ENCODE measurements around the gene ABHD6. TPM values are rescaled to one million over a fixed set of nuclear protein-coding genes. Genes with fewer than 3 reads are reported as not detected.
A peak's percentile ranks its signal among the peaks of the same experiment; 100 is the strongest.

ABHD6 gene
- total and polyA plus RNA-seq, 7 experiments from 2014 or later, result 2.5 to 7.3 (median 6.4) TPM

- Mint-ChIP-seq H3K27me3 (no peaks in the 10 kb centered on the region), H3K4me3 (no peak overlapping the region), H3K27ac (peak overlapping the region in 2 of 9 donors; percentile 17 to 24), H3K9me3 (no peaks in the 10 kb centered on the region), H3K4me1 (peaks cover 3 to 23% (median 13%) of the 10 kb centered on the region in 7 donors), H3K36me3 (peaks cover 7 to 26% (median 10%) of the 10 kb centered on the region in 5 donors)
- no peak for DNase-seq
- no peak overlapping the region for H3K4me3 ChIP-seq (ENCODE audit: low read length)
- H3K9me3 ChIP-seq (ENCODE audit: control insufficient read depth in 2 of 3, low read length in 3 of 3), result no peaks in the 10 kb centered on the region
- no peak for ATAC-seq
- ChIA-PET POLR2A (interaction anchor here (1.1 kb wide), 1 partner anchor 12 kb away, joined by 3 read pairs; the partner anchor contains the start of genes HTD2 and RPP14), CTCF (interaction anchor here (4.8 kb wide), 1 partner anchor 10 kb away, joined by 42 read pairs; the partner anchor contains the start of genes HTD2 and RPP14)
- no peaks in the 10 kb centered on the region for H3K27me3 ChIP-seq (ENCODE audit: control insufficient read depth in 2 of 2, insufficient read depth in 2 of 2, low read length in 2 of 2)
- intact Hi-C loops (cut with micrococcal nuclease), result no loop called here
- H3K4me1 ChIP-seq (ENCODE audit: control insufficient read depth in 2 of 2, insufficient read depth in 2 of 2, low read length in 2 of 2), result no peaks in the 10 kb centered on the region
- H3K36me3 ChIP-seq (ENCODE audit: control insufficient read depth in 2 of 3, insufficient read depth in 3 of 3, low read length in 3 of 3), result peaks cover 0 to 56% (median 6%) of the 10 kb centered on the region in 3 experiments
- H3K27ac ChIP-seq (ENCODE audit: low read depth, low read length), result no peak overlapping the region
These were observed 80.2 kb downstream of the ABHD6 start for GRCh38 chr3:58317811-58318210.

GRCh38 chr3:58321791-58322190 is 84.2 kb downstream of the ABHD6 start:
- H3K27ac ChIP-seq (ENCODE audit: low read depth, low read length), result no peak overlapping the region
- no peaks in the 10 kb centered on the region for H3K9me3 ChIP-seq (ENCODE audit: control insufficient read depth in 2 of 3, low read length in 3 of 3)
- no peaks in the 10 kb centered on the region for H3K27me3 ChIP-seq (ENCODE audit: control insufficient read depth in 2 of 2, insufficient read depth in 2 of 2, low read length in 2 of 2)
- Mint-ChIP-seq H3K4me3 (no peak overlapping the region), H3K4me1 (peaks cover 0 to 23% (median 18%) of the 10 kb centered on the region in 7 donors), H3K36me3 (peaks cover under 1 to 17% (median 3%) of the 10 kb centered on the region in 5 donors), H3K9me3 (no peaks in the 10 kb centered on the region), H3K27me3 (no peaks in the 10 kb centered on the region), H3K27ac (no peak overlapping the region)
- no peak for ATAC-seq
- H3K4me3 ChIP-seq (ENCODE audit: low read length), result no peak overlapping the region
- ChIA-PET POLR2A (interaction anchor here (1.5 kb wide), 1 partner anchor 14 kb away, joined by 5 read pairs; no protein-coding TSS in a partner anchor), CTCF (interaction anchor here (1.1 to 2.8 kb wide), 5 partner anchors 15 to 247 kb away, joined by 3 to 13 read pairs (median 3); partner anchors contain the start of genes HTD2 and RPP14)
- H3K36me3 ChIP-seq (ENCODE audit: control insufficient read depth in 2 of 3, insufficient read depth in 3 of 3, low read length in 3 of 3), result peaks cover 0 to 30% (median 6%) of the 10 kb centered on the region in 3 experiments
- no peak for DNase-seq
- intact Hi-C loops (cut with micrococcal nuclease), result loop anchor here (1.0 to 5.0 kb wide), 6 partner anchors 11 to 311 kb away; partner anchors contain the start of gene PXK (in 1 of the 2)
- no peaks in the 10 kb centered on the region for H3K4me1 ChIP-seq (ENCODE audit: control insufficient read depth in 2 of 2, insufficient read depth in 2 of 2, low read length in 2 of 2)

GRCh38 chr3:58322793-58323192 is 85.2 kb downstream of the ABHD6 start:
- no peak for DNase-seq
- Histone ChIP-seq H3K4me1 (ENCODE audit: control insufficient read depth in 2 of 2, insufficient read depth in 2 of 2, low read length in 2 of 2) (no peaks in the 10 kb centered on the region), H3K4me3 (ENCODE audit: low read length) (no peak overlapping the region), H3K36me3 (ENCODE audit: control insufficient read depth in 2 of 3, insufficient read depth in 3 of 3, low read length in 3 of 3) (peaks cover 0 to 20% (median 6%) of the 10 kb centered on the region in 3 experiments), H3K27me3 (ENCODE audit: control insufficient read depth in 2 of 2, insufficient read depth in 2 of 2, low read length in 2 of 2) (no peaks in the 10 kb centered on the region), H3K9me3 (ENCODE audit: control insufficient read depth in 2 of 3, low read length in 3 of 3) (no peaks in the 10 kb centered on the region), H3K27ac (ENCODE audit: low read depth, low read length) (no peak overlapping the region)
- Mint-ChIP-seq H3K9me3 (no peaks in the 10 kb centered on the region), H3K4me3 (no peak overlapping the region), H3K36me3 (peaks cover 0 to 11% (median 0%) of the 10 kb centered on the region in 5 donors), H3K27ac (peak overlapping the region in 3 of 9 donors; percentile 15 to 80 (median 56)), H3K27me3 (no peaks in the 10 kb centered on the region), H3K4me1 (peaks cover 0 to 23% (median 18%) of the 10 kb centered on the region in 7 donors)
- ATAC-seq, result no peak
- ChIA-PET CTCF (interaction anchor here (0.5 to 2.8 kb wide), 3 partner anchors 13 to 163 kb away, joined by 3 to 13 read pairs (median 4); partner anchors contain the start of genes HTD2 and RPP14), POLR2A (no interaction called here)
- intact Hi-C loops (cut with micrococcal nuclease), result loop anchor here in 1 of 2 donors (5.0 kb wide), 1 partner anchor 310 kb away; no protein-coding TSS in a partner anchor

GRCh38 chr3:58323529-58324390 is 86.2 kb downstream of the ABHD6 start:
- no peaks in the 10 kb centered on the region for H3K4me1 ChIP-seq (ENCODE audit: control insufficient read depth in 2 of 2, insufficient read depth in 2 of 2, low read length in 2 of 2)
- ChIA-PET POLR2A (interaction anchor here (0.7 kb wide), 1 partner anchor 43 kb away, joined by 3 read pairs; no protein-coding TSS in a partner anchor), CTCF (interaction anchor here (1.7 kb wide), 1 partner anchor 17 kb away, joined by 7 read pairs; the partner anchor contains the start of genes HTD2 and RPP14)
- DNase-seq (no peak), ATAC-seq (no peak)
- H3K36me3 ChIP-seq (ENCODE audit: control insufficient read depth in 2 of 3, insufficient read depth in 3 of 3, low read length in 3 of 3), result peaks cover 0 to 11% (median 0%) of the 10 kb centered on the region in 3 experiments
- no peak overlapping the region for H3K4me3 ChIP-seq (ENCODE audit: low read length)
- Mint-ChIP-seq H3K4me3 (no peak overlapping the region), H3K4me1 (peaks cover 0 to 23% (median 18%) of the 10 kb centered on the region in 7 donors), H3K27me3 (no peaks in the 10 kb centered on the region), H3K27ac (peak overlapping the region in 8 of 9 donors; percentile 25 to 85 (median 68)), H3K9me3 (no peaks in the 10 kb centered on the region), H3K36me3 (peaks cover 0 to 7% (median 0%) of the 10 kb centered on the region in 5 donors)
- no peaks in the 10 kb centered on the region for H3K27me3 ChIP-seq (ENCODE audit: control insufficient read depth in 2 of 2, insufficient read depth in 2 of 2, low read length in 2 of 2)
- intact Hi-C loops (cut with micrococcal nuclease), result loop anchor here in 1 of 2 donors (1.0 to 5.0 kb wide), 2 partner anchors 9 to 309 kb away; partner anchors contain the start of gene PXK
- no peaks in the 10 kb centered on the region for H3K9me3 ChIP-seq (ENCODE audit: control insufficient read depth in 2 of 3, low read length in 3 of 3)
- H3K27ac ChIP-seq (ENCODE audit: low read depth, low read length), result no peak overlapping the region

GRCh38 chr3:58324391-58325390 is 87.1 kb downstream of the ABHD6 start:
- Mint-ChIP-seq H3K27me3 (no peaks in the 10 kb centered on the region), H3K4me1 (peaks cover 0 to 25% (median 18%) of the 10 kb centered on the region in 7 donors), H3K4me3 (peak overlapping the region in 1 of 10 donors; percentile 24), H3K9me3 (no peaks in the 10 kb centered on the region), H3K27ac (peak overlapping the region in 8 of 9 donors; percentile 25 to 85 (median 68)), H3K36me3 (peaks cover 0 to 3% (median 0%) of the 10 kb centered on the region in 5 donors)
- no peaks in the 10 kb centered on the region for H3K9me3 ChIP-seq (ENCODE audit: control insufficient read depth in 2 of 3, low read length in 3 of 3)
- H3K27me3 ChIP-seq (ENCODE audit: control insufficient read depth in 2 of 2, insufficient read depth in 2 of 2, low read length in 2 of 2), result no peaks in the 10 kb centered on the region
- ChIA-PET POLR2A (interaction anchor here (0.7 kb wide), 1 partner anchor 44 kb away, joined by 3 read pairs; no protein-coding TSS in a partner anchor), CTCF (interaction anchor here (0.6 to 1.7 kb wide), 3 partner anchors 18 to 157 kb away, joined by 3 to 7 read pairs (median 4); partner anchors contain the start of genes HTD2 and RPP14)
- intact Hi-C loops (cut with micrococcal nuclease), result loop anchor here in 1 of 2 donors (1.0 to 5.0 kb wide), 2 partner anchors 8 to 308 kb away; partner anchors contain the start of gene PXK
- peak overlapping the region; percentile 14 for H3K27ac ChIP-seq (ENCODE audit: low read depth, low read length)
- H3K4me3 ChIP-seq (ENCODE audit: low read length), result no peak overlapping the region
- DNase-seq, result peak in 1 of 9 donors; percentile 26
- no peaks in the 10 kb centered on the region for H3K4me1 ChIP-seq (ENCODE audit: control insufficient read depth in 2 of 2, insufficient read depth in 2 of 2, low read length in 2 of 2)
- peaks cover 0 to 3% (median 0%) of the 10 kb centered on the region in 3 experiments for H3K36me3 ChIP-seq (ENCODE audit: control insufficient read depth in 2 of 3, insufficient read depth in 3 of 3, low read length in 3 of 3)
- ATAC-seq, result peak; percentile 27

All from naive thymus-derived CD4-positive, alpha-beta T cell (primary cell).